NOMO-1 (cell line): ENCODE data around the gene SYMPK.

Experiments used
- DNase-seq, 2 experiments: peaks; one replicate each; lab custom pipeline; 2025; ENCODE audit not compliant: unreplicated experiment in 2 of 2; lab: John Stamatoyannopoulos, UW

The SYMPK gene

GRCh38 chr19:45886427-45887199 is 23.7 kb upstream of the SYMPK start:
- peak; percentile 89 to 93 for DNase-seq

GRCh38 chr19:45885556-45886426 is 22.8 kb upstream of the SYMPK start, which contains the start of gene IRF2BP1:
Gene IRF2BP1 (minus strand): TSS chr19:45886141. CDS start chr19:45885774, 367 bp downstream.
- peak; percentile 90 to 92 for DNase-seq

GRCh38 chr19:45884682-45885555 is 22.0 kb upstream of the SYMPK start:
- DNase-seq, result no peak

GRCh38 chr19:45883881-45884681 is 21.1 kb upstream of the SYMPK start:
- DNase-seq, result no peak

GRCh38 chr19:45883586-45883880 is 20.6 kb upstream of the SYMPK start:
- no peak for DNase-seq

- peak; percentile 70 to 71 for DNase-seq
These were observed 20.0 kb upstream of the SYMPK start for GRCh38 chr19:45882652-45883585.

- DNase-seq, result no peak
These were observed 19.1 kb upstream of the SYMPK start for GRCh38 chr19:45881909-45882528.

GRCh38 chr19:45881082-45881908 is 18.3 kb upstream of the SYMPK start:
- no peak for DNase-seq

GRCh38 chr19:45879971-45880370 is 17.0 kb upstream of the SYMPK start:
- DNase-seq, result no peak

- no peak for DNase-seq
These were observed 16.1 kb upstream of the SYMPK start for GRCh38 chr19:45879055-45879454.

- no peak for DNase-seq
These were observed 15.3 kb upstream of the SYMPK start for GRCh38 chr19:45878043-45878794.

- DNase-seq, result no peak
These were observed 13.7 kb upstream of the SYMPK start for GRCh38 chr19:45876411-45877197.

GRCh38 chr19:45876161-45876410 is 13.1 kb upstream of the SYMPK start:
- DNase-seq, result no peak

- DNase-seq, result no peak
These were observed 11.6 kb upstream of the SYMPK start for GRCh38 chr19:45874620-45874966.

- no peak for DNase-seq
These were observed 10.3 kb upstream of the SYMPK start for GRCh38 chr19:45873219-45873772.

GRCh38 chr19:45872095-45872919 is 9.4 kb upstream of the SYMPK start:
- DNase-seq, result no peak
